ENCODE data around the gene MSL3B.

The MSL3B gene

DNA sequence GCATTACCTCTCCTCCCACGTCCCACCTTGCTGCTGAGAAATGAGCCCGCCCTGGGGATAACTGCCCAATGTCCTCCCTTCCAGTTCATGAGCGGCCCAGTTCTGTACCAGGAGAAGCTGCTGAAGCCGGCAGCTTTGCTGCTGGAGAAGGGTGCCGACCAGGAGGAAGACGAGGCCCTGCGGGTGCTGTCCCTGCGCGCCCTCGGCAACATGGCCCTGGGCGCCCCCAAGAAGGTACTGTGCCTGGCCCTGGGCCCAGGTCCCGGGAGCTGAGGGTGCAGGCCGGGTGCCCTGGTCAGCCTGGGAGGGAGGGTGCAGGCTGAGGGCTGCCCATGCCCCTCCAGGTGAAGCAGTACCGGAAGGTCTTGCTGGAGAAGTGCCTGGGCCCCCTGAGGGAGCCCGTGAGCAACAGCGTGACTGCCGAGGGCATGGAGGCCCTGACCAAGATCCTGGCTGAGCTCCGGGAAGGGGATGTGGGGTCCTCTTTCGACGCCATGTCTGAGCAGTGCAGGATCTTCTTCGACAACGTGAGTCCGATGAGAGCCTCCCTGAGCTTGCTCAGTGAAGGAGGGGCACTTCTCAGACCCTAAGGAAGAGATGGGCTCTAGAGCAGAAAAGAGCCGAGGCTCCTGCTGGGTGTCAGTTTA, 39.5 kb downstream of the MSL3B start:
- POLR2A ChIA-PET: no interaction called here
- CTCF ChIA-PET: no interaction called here
- no peak for DNase-seq (ENCODE audit: extremely low spot score)
- TF ChIP-seq BHLHE40 (IDR thresholded peaks at IDR 0.05; ENCODE audit: borderline replicate concordance): no peak
- no peak for TF ChIP-seq ZNF384 (IDR thresholded peaks at IDR 0.05)
- TF ChIP-seq LEF1 (IDR thresholded peaks at IDR 0.05; ENCODE audit: borderline replicate concordance): no peak
- TF ChIP-seq SUZ12 (IDR thresholded peaks at IDR 0.05): no peak
- TF ChIP-seq NFRKB (IDR thresholded peaks at IDR 0.05): no peak
- TF ChIP-seq SP1 (IDR thresholded peaks at IDR 0.05): no peak
- TF ChIP-seq FOXA1 (IDR thresholded peaks at IDR 0.05): no peak
- no peak for TF ChIP-seq FOXK2 (IDR thresholded peaks at IDR 0.05)
- no peak for TF ChIP-seq ELF4 (IDR thresholded peaks at IDR 0.05)
- no peak for TF ChIP-seq FOXM1 (IDR thresholded peaks at IDR 0.05; ENCODE audit: borderline replicate concordance)
- TF ChIP-seq CTBP1 (IDR thresholded peaks at IDR 0.05; ENCODE audit: borderline replicate concordance): no peak
- no peak for TF ChIP-seq L3MBTL2 (conservative IDR thresholded peaks at IDR 0.05)
- TF ChIP-seq HDGF (IDR thresholded peaks at IDR 0.05; ENCODE audit: borderline replicate concordance): no peak
- TF ChIP-seq, protein P1, sequence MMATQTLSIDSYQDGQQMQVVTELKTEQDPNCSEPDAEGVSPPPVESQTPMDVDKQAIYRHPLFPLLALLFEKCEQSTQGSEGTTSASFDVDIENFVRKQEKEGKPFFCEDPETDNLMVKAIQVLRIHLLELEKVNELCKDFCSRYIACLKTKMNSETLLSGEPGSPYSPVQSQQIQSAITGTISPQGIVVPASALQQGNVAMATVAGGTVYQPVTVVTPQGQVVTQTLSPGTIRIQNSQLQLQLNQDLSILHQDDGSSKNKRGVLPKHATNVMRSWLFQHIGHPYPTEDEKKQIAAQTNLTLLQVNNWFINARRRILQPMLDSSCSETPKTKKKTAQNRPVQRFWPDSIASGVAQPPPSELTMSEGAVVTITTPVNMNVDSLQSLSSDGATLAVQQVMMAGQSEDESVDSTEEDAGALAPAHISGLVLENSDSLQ (IDR thresholded peaks at IDR 0.05): no peak
- TF ChIP-seq TARDBP (IDR thresholded peaks at IDR 0.05): no peak
- TF ChIP-seq ARNT (IDR thresholded peaks at IDR 0.05): no peak

DNA sequence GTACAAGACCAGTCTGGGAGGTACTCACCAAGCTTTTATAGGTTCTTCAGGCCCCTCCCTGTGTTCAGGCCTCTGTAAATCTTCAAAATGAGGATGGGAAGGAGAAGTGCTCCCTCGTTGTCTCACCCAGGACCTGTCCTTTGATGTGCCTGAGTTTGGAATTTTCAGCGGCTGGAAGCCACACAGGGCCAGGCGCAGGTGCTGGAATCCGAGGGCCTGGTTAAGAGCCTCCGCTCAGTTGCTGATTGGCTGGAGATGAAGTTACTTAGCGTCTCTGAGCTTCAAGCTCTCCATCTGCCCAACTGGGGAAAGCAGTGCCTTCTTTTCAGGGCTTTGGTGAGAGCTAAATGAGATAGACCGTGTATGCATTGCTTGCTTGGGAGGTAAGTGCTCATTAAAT, 43.8 kb downstream of the MSL3B start:
- POLR2A ChIA-PET: no interaction called here

DNA sequence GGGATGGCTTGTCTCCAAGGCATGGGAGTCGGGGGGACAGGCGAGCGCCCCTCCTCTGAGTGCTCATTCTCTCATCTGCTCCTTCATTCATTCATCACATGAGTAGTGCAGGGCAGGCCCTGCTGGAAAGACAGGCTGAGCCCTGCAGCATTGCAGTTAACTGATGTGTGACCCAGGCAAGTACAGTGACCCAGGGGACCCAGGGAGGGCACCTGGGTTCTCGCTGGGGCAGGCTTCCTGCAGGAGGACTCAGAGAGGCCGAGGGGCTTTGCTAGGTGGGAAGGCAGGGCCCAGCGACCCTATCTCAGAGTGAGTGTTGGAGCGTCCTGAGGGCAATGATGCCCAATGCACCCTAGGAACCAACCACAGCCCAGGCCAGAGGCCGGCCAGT, 44.5 kb downstream of the MSL3B start:
- no peak for DNase-seq (ENCODE audit: extremely low spot score)
- POLR2A ChIA-PET: no interaction called here
- no peak for TF ChIP-seq BHLHE40 (IDR thresholded peaks at IDR 0.05; ENCODE audit: borderline replicate concordance)
- TF ChIP-seq SP1 (IDR thresholded peaks at IDR 0.05): no peak
- TF ChIP-seq FOXA1 (IDR thresholded peaks at IDR 0.05): no peak
- TF ChIP-seq FOXM1 (IDR thresholded peaks at IDR 0.05; ENCODE audit: borderline replicate concordance): no peak
- no peak for TF ChIP-seq TARDBP (IDR thresholded peaks at IDR 0.05)
- CTCF ChIA-PET: interaction anchor here (1.4 kb wide), 1 partner anchor 9 kb away, joined by 5 read pairs; no protein-coding TSS in a partner anchor

More for the DNA sequence above, 43.8 kb downstream of the MSL3B start:
- TF ChIP-seq ELF4 (IDR thresholded peaks at IDR 0.05): no peak
- no peak for TF ChIP-seq TARDBP (IDR thresholded peaks at IDR 0.05)
- TF ChIP-seq FOXA1 (IDR thresholded peaks at IDR 0.05): no peak
- TF ChIP-seq, protein P1 (IDR thresholded peaks at IDR 0.05): no peak
- TF ChIP-seq SUZ12 (IDR thresholded peaks at IDR 0.05): no peak
- TF ChIP-seq NFRKB (IDR thresholded peaks at IDR 0.05): no peak
- no peak for TF ChIP-seq FOXK2 (IDR thresholded peaks at IDR 0.05)
- no peak for TF ChIP-seq LEF1 (IDR thresholded peaks at IDR 0.05; ENCODE audit: borderline replicate concordance)
- TF ChIP-seq FOXM1 (IDR thresholded peaks at IDR 0.05; ENCODE audit: borderline replicate concordance): no peak
- no peak for TF ChIP-seq ARNT (IDR thresholded peaks at IDR 0.05)
- no peak for TF ChIP-seq CTBP1 (IDR thresholded peaks at IDR 0.05; ENCODE audit: borderline replicate concordance)
- TF ChIP-seq SP1 (IDR thresholded peaks at IDR 0.05): no peak
- no peak for DNase-seq (ENCODE audit: extremely low spot score)
- CTCF ChIA-PET: interaction anchor here (1.4 kb wide), 1 partner anchor 9 kb away, joined by 5 read pairs; no protein-coding TSS in a partner anchor

DNA sequence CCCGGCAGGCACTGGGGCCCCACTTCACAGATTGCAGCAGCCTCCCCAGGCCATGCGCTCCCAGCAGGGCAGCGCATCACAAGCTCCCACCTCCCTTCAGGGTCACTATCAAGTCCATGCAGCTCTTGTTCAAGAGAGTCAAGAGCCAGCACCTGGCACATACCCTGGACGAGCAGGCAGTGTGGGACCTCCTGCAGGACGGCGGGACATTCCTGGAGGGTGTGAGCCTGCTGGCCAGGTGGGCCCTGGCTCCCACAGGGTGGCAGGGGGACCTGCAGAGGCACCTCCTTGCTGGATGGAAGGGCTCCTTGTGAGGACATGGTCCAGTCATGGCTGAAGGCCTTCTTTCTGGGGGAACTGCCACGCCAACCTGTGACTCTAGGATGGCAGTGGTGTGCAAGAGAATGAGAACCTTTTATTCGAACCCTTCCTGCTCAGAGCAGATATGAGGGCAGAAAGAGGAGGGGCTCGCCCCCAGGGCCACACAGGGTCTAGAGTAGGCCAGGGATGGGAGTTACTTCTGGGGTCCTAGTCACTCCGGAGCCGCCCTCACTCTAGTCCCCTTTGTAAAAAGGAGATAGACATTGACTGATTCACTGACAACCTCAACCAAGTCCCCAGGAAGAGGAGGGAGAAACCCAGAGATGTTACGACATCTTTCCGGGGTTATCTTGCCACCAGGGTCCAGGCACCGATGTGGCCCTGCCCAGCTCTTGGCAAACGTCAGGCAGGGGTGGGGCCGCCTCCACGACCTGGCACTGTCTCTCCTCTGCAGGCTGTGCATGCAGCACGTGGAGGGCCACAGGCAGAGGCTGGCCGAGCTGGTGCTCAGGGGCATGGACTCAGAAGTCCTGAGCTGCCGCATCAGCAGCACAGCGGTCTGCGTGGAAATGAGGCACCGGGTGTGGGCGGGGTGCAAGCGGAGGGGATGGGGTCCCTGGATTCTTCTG, 45.1 kb downstream of the MSL3B start:
- no peak for DNase-seq (ENCODE audit: extremely low spot score)
- ChIA-PET POLR2A (no interaction called here), CTCF (interaction anchor here (1.1 to 1.4 kb wide), 2 partner anchors 10 to 22 kb away, joined by 3 to 5 read pairs; no protein-coding TSS in a partner anchor)
- TF ChIP-seq L3MBTL2 (conservative IDR thresholded peaks at IDR 0.05) (no peak), FOXA1 (IDR thresholded peaks at IDR 0.05) (no peak), LEF1 (IDR thresholded peaks at IDR 0.05; ENCODE audit: borderline replicate concordance) (no peak), BHLHE40 (IDR thresholded peaks at IDR 0.05; ENCODE audit: borderline replicate concordance) (no peak), ARNT (IDR thresholded peaks at IDR 0.05) (no peak), HDGF (IDR thresholded peaks at IDR 0.05; ENCODE audit: borderline replicate concordance) (no peak), TARDBP (IDR thresholded peaks at IDR 0.05) (no peak), FOXM1 (IDR thresholded peaks at IDR 0.05; ENCODE audit: borderline replicate concordance) (no peak), NFRKB (IDR thresholded peaks at IDR 0.05) (no peak), SP1 (IDR thresholded peaks at IDR 0.05) (no peak)
- TF ChIP-seq, protein P1 (IDR thresholded peaks at IDR 0.05): no peak

DNA sequence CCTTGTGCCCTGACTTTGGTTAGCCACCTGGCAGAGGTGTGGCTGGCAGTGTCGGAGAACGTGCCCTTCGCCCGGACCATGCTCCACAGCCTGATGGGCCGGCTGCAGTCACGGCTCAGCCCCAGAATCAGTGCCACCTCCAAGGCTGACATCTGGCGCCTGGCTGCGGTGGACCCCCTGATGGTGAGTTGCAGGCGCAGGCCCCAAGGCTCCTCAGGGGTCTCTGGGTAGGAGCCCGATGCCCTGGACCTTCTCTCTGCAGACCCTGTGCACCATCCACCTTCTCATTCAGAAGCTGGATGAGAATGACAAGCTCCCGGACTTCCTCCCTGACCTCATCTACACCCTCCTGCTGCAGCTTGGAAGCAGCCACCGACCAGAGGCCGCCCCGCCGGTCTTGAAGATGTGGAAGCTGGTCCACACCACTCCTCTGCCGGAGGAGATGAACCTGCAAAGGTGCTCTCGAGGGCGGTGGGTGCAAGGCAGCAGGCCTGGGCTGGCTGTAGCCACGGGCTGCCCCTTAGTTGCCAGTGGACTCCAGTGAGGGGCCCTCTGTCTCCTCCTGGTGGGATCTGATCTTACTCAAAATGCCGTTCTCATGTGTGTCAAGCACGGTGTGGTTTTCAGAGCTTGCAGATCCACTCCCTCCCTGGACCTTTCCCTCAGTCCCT, 46.0 kb downstream of the MSL3B start:
- CTCF ChIA-PET: interaction anchor here (1.1 kb wide), 1 partner anchor 21 kb away, joined by 3 read pairs; no protein-coding TSS in a partner anchor
- POLR2A ChIA-PET: no interaction called here
- no peak for TF ChIP-seq ZNF384 (IDR thresholded peaks at IDR 0.05)
- DNase-seq (ENCODE audit: extremely low spot score): no peak
